Measurements from ENCODE around the gene DDC.
"Not testable (repeated sequence)": the region's sequence is repeated elsewhere in the genome, so short reads cannot be mapped to it uniquely, and the experiment has no call there.

DDC gene

GRCh38 chr7:50553973-50554372 is 11.2 kb downstream of the DDC start:
- TF ChIP-seq EZH2phosphoT487 (IDR thresholded peaks at IDR 0.05; ENCODE audit: borderline replicate concordance) (no peak), CTCF (conservative IDR thresholded peaks at IDR 0.05; ENCODE audit: low read length) (no peak)
- Histone ChIP-seq H2AFZ (ENCODE audit: low read length) (no peak overlapping the region), H3K79me2 (ENCODE audit: insufficient read depth, low read length) (no peaks in the 10 kb centered on the region), H3K27me3 (ENCODE audit: insufficient read depth, low read length, poor library complexity, severe bottlenecking) (no peaks in the 10 kb centered on the region), H3K36me3 (ENCODE audit: insufficient read depth, low read length) (no peaks in the 10 kb centered on the region), H3K9ac (ENCODE audit: low read depth, low read length, poor library complexity, severe bottlenecking) (no peak overlapping the region), H3K4me2 (ENCODE audit: low read depth, low read length, poor library complexity, severe bottlenecking) (no peak overlapping the region), H3K9me3 (ENCODE audit: insufficient read depth, low read depth, low read length) (no peaks in the 10 kb centered on the region), H3K4me3 (ENCODE audit: low read length, poor library complexity, severe bottlenecking) (no peak overlapping the region), H3K9me2 (replicated peaks; ENCODE audit: low read depth, low read length) (no peaks in the 10 kb centered on the region), H3F3A (ENCODE audit: low read depth) (no peaks in the 10 kb centered on the region), H3K4me1 (ENCODE audit: insufficient read depth, low read length, poor library complexity, severe bottlenecking) (no peaks in the 10 kb centered on the region), H4K20me1 (ENCODE audit: insufficient read depth, low read length, poor library complexity, severe bottlenecking) (no peaks in the 10 kb centered on the region)

GRCh38 chr7:50552921-50553320 is 12.3 kb downstream of the DDC start:
- TF ChIP-seq EZH2phosphoT487 (IDR thresholded peaks at IDR 0.05; ENCODE audit: borderline replicate concordance) (no peak), CTCF (conservative IDR thresholded peaks at IDR 0.05; ENCODE audit: low read length) (no peak)
- H2AFZ ChIP-seq (ENCODE audit: low read length): no peak overlapping the region
- no peaks in the 10 kb centered on the region for H3K4me1 ChIP-seq (ENCODE audit: insufficient read depth, low read length, poor library complexity, severe bottlenecking)

GRCh38 chr7:50552139-50552538 is 13.1 kb downstream of the DDC start:
- Histone ChIP-seq H3K9me3 (ENCODE audit: insufficient read depth, low read depth, low read length) (no peaks in the 10 kb centered on the region), H3K4me3 (ENCODE audit: low read length, poor library complexity, severe bottlenecking) (no peak overlapping the region), H3K27me3 (ENCODE audit: insufficient read depth, low read length, poor library complexity, severe bottlenecking) (no peaks in the 10 kb centered on the region), H2AFZ (ENCODE audit: low read length) (no peak overlapping the region), H3K4me2 (ENCODE audit: low read depth, low read length, poor library complexity, severe bottlenecking) (no peak overlapping the region), H3F3A (ENCODE audit: low read depth) (no peaks in the 10 kb centered on the region), H3K9ac (ENCODE audit: low read depth, low read length, poor library complexity, severe bottlenecking) (no peak overlapping the region), H3K79me2 (ENCODE audit: insufficient read depth, low read length) (no peaks in the 10 kb centered on the region), H3K4me1 (ENCODE audit: insufficient read depth, low read length, poor library complexity, severe bottlenecking) (no peaks in the 10 kb centered on the region), H3K9me2 (replicated peaks; ENCODE audit: low read depth, low read length) (no peaks in the 10 kb centered on the region), H4K20me1 (ENCODE audit: insufficient read depth, low read length, poor library complexity, severe bottlenecking) (no peaks in the 10 kb centered on the region), H3K36me3 (ENCODE audit: insufficient read depth, low read length) (no peaks in the 10 kb centered on the region)
- TF ChIP-seq CTCF (conservative IDR thresholded peaks at IDR 0.05; ENCODE audit: low read length) (no peak), EZH2phosphoT487 (IDR thresholded peaks at IDR 0.05; ENCODE audit: borderline replicate concordance) (no peak)

More at GRCh38 chr7:50552921-50553320, 12.3 kb downstream of the DDC start:
- Histone ChIP-seq H3K79me2 (ENCODE audit: insufficient read depth, low read length) (no peaks in the 10 kb centered on the region), H3K9ac (ENCODE audit: low read depth, low read length, poor library complexity, severe bottlenecking) (no peak overlapping the region), H3K4me2 (ENCODE audit: low read depth, low read length, poor library complexity, severe bottlenecking) (no peak overlapping the region), H3K4me3 (ENCODE audit: low read length, poor library complexity, severe bottlenecking) (no peak overlapping the region), H3K9me3 (ENCODE audit: insufficient read depth, low read depth, low read length) (no peaks in the 10 kb centered on the region), H4K20me1 (ENCODE audit: insufficient read depth, low read length, poor library complexity, severe bottlenecking) (no peaks in the 10 kb centered on the region), H3K36me3 (ENCODE audit: insufficient read depth, low read length) (no peaks in the 10 kb centered on the region), H3K27me3 (ENCODE audit: insufficient read depth, low read length, poor library complexity, severe bottlenecking) (no peaks in the 10 kb centered on the region), H3F3A (ENCODE audit: low read depth) (no peaks in the 10 kb centered on the region), H3K9me2 (replicated peaks; ENCODE audit: low read depth, low read length) (no peaks in the 10 kb centered on the region)

- not testable (repeated sequence) for H3K9ac ChIP-seq (ENCODE audit: low read depth, low read length, poor library complexity, severe bottlenecking); H3K4me2 ChIP-seq (ENCODE audit: low read depth, low read length, poor library complexity, severe bottlenecking); H3K27me3 ChIP-seq (ENCODE audit: insufficient read depth, low read length, poor library complexity, severe bottlenecking); H3K36me3 ChIP-seq (ENCODE audit: insufficient read depth, low read length); H3K9me2 ChIP-seq (replicated peaks; ENCODE audit: low read depth, low read length); H3K4me3 ChIP-seq (ENCODE audit: low read length, poor library complexity, severe bottlenecking); H2AFZ ChIP-seq (ENCODE audit: low read length); H3F3A ChIP-seq (ENCODE audit: low read depth); H3K79me2 ChIP-seq (ENCODE audit: insufficient read depth, low read length); H3K9me3 ChIP-seq (ENCODE audit: insufficient read depth, low read depth, low read length); H4K20me1 ChIP-seq (ENCODE audit: insufficient read depth, low read length, poor library complexity, severe bottlenecking); H3K4me1 ChIP-seq (ENCODE audit: insufficient read depth, low read length, poor library complexity, severe bottlenecking)
Measured at GRCh38 chr7:50545613-50546012, 19.6 kb downstream of the DDC start.

Measured in Loucy (cell line).